Mucosa of descending colon (tissue), 3 donors: ENCODE results near the gene OR4S2. TPM values are rescaled to one million over a fixed set of nuclear protein-coding genes. Genes with fewer than 3 reads are reported as not detected.

Experiments used
- ATAC-seq: fragments of 200-7000 bp; cut with Tn5 transposase; one replicate; pipeline ENCODE4 v1.9.1; 2020; ENCODE audit warnings: mild to moderate bottlenecking, moderate library complexity
- DNase-seq, 3 donors: peaks; one replicate each; pipeline ENCODE4 v3.0.0-alpha.2; 2020
- H3K36me3 ChIP-seq: fragments of 200-600 bp; one replicate; pipeline ENCODE4 v1.8.0; 2021; ENCODE audit warnings: low read depth, mild to moderate bottlenecking
- H3K4me1 ChIP-seq: fragments of 200-600 bp; one replicate; pipeline ENCODE4 v1.8.0; 2021; ENCODE audit warnings: low read depth, mild to moderate bottlenecking
- H3K4me3 ChIP-seq: fragments of 200-600 bp; one replicate; pipeline ENCODE4 v1.8.0; 2021; ENCODE audit warnings: mild to moderate bottlenecking
- H3K9me3 ChIP-seq: fragments of 200-600 bp; one replicate; pipeline ENCODE4 v1.8.0; 2021; ENCODE audit warnings: mild to moderate bottlenecking
- intact Hi-C, 2 donors: fragments of 100-400 bp; cut with DNase I in 1 of 2; cut with micrococcal nuclease in 1 of 2; formaldehyde crosslinking; loops; one replicate each; pipeline versions ENCODE4 v1.11.0 to v1.11.1; 2022; cut with DNase I, micrococcal nuclease
- long read RNA-seq, 2 donors: library from polyadenylated mRNA; unstranded; transcript quantifications; one replicate each; pipeline ENCODE4 v2.0.0, GENCODE V29; 2019 to 2021
- total RNA-seq, 3 donors: library from RNA; stranded (reverse); fragmentation: NEBNext Ultra II Directional in 2 of 3; extraction: Animal tissue kit (Norgen Biotek cat#: 25700) in 2 of 3; gene quantifications; one replicate each; pipeline versions ENCODE4 v1.2.1 to v1.2.4, GENCODE V29; 2021 to 2023
- TF ChIP-seq, protein P1 (sequence below): fragments of 200-600 bp; IDR thresholded peaks from one replicate; pipeline ENCODE4 v1.8.0; 2022; ENCODE audit warnings: antibody characterized with exemption, mild to moderate bottlenecking
- donor health status: DM: no; HTN: no; CAD: no; lungs with moderate emphysema.
- donor health status: DM: no; HTN: no; CAD: no.
- donor health status: DM: no; HTN: yes; CAD: no.

The OR4S2 gene, protein sequence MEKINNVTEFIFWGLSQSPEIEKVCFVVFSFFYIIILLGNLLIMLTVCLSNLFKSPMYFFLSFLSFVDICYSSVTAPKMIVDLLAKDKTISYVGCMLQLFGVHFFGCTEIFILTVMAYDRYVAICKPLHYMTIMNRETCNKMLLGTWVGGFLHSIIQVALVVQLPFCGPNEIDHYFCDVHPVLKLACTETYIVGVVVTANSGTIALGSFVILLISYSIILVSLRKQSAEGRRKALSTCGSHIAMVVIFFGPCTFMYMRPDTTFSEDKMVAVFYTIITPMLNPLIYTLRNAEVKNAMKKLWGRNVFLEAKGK
- not detected for total RNA-seq
- long read RNA-seq, donor 1, result 0 reads
- long read RNA-seq, donor 2, result 0 reads

DNA sequence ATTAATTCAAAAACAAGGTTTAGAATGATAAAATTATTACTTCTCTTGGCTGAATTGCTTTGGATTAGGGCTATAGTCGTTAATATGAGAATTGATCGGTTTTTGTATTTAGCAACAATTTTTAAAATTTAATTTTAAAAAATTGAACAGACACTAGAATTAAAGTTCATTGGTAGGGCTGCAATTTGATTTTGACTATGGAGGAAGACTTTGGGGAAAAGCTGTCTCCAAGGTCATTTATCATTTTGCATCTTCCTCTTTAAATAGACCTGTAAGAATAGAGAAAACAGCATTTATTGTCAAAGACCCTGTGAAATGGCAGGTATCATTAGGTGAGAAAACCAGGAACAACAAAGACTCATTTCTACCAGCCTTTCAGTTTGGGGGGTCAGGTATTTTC, at the start of gene OR4S2:
Gene OR4S2 (plus strand): TSS at position 301 of the 400 bp plus-strand sequence. CDS start 2,577 bp downstream, outside the sequence.
- Histone ChIP-seq H3K36me3 (no peaks in the 10 kb centered on the region), H3K9me3 (peaks cover 51% of the 10 kb centered on the region), H3K4me1 (no peaks in the 10 kb centered on the region), H3K4me3 (no peak within 1 kb of the TSS)
- intact Hi-C loops, result no loop called here
- no peak for DNase-seq
- ATAC-seq, result no peak
- TF ChIP-seq, protein P1, sequence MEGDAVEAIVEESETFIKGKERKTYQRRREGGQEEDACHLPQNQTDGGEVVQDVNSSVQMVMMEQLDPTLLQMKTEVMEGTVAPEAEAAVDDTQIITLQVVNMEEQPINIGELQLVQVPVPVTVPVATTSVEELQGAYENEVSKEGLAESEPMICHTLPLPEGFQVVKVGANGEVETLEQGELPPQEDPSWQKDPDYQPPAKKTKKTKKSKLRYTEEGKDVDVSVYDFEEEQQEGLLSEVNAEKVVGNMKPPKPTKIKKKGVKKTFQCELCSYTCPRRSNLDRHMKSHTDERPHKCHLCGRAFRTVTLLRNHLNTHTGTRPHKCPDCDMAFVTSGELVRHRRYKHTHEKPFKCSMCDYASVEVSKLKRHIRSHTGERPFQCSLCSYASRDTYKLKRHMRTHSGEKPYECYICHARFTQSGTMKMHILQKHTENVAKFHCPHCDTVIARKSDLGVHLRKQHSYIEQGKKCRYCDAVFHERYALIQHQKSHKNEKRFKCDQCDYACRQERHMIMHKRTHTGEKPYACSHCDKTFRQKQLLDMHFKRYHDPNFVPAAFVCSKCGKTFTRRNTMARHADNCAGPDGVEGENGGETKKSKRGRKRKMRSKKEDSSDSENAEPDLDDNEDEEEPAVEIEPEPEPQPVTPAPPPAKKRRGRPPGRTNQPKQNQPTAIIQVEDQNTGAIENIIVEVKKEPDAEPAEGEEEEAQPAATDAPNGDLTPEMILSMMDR, result no peak

DNA sequence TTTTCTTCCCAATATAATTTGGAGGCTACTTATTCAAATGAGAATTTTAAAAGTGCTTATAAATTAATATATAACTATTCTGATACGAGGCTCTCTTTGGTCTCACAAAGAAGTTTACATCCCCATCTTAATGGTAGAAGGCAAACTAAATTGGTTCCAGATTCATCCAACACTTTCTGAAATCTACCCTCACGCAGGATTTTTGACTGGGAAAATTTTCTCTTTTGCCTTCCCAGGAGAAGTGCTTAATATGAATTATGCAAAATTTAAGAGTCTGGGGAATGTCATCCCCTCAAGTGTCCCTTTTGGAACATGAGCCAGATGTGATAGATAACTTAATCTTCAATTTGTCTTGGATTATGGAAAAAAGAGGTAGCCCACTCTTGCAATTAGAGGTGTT, 40.6 kb upstream of the OR4S2 start, which contains the start of gene OR4C11:
Gene OR4C11 (minus strand): TSS at position 101 of the 400 bp plus-strand sequence. CDS start 3,272 bp downstream, outside the sequence.
- no peak for DNase-seq
- no peak for ATAC-seq
- no peaks in the 10 kb centered on the region for H3K36me3 ChIP-seq
- no peaks in the 10 kb centered on the region for H3K4me1 ChIP-seq
- intact Hi-C loops, result no loop called here
- no peak within 1 kb of the TSS for H3K4me3 ChIP-seq
- H3K9me3 ChIP-seq, result peaks cover 45% of the 10 kb centered on the region
- TF ChIP-seq, protein P1, result no peak

DNA sequence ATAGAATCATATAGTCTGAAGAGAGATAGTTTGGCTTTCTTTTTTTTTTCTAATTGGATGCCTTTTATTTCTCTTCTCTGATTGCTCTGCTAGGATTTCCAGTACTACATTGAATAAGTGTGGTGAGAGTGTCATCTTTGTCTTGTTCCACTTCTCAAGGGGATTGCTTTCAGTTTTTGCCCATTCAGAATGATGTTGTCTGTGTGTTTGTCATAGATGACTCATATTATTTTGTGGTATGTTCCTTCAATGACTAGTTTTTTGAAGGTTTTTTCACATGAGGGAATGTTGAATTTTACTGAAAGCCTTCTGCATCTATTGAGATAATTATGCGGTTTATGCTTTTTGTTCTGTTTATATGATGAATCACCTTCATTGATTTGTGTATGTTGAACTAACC, 23.6 kb upstream of the OR4S2 start:
- no peak for ATAC-seq
- no peaks in the 10 kb centered on the region for H3K4me1 ChIP-seq
- intact Hi-C loops, result no loop called here
- TF ChIP-seq, protein P1, result no peak
- no peak overlapping the region for H3K4me3 ChIP-seq
- no peaks in the 10 kb centered on the region for H3K36me3 ChIP-seq
- DNase-seq, result no peak
- H3K9me3 ChIP-seq, result peaks cover 57% of the 10 kb centered on the region

DNA sequence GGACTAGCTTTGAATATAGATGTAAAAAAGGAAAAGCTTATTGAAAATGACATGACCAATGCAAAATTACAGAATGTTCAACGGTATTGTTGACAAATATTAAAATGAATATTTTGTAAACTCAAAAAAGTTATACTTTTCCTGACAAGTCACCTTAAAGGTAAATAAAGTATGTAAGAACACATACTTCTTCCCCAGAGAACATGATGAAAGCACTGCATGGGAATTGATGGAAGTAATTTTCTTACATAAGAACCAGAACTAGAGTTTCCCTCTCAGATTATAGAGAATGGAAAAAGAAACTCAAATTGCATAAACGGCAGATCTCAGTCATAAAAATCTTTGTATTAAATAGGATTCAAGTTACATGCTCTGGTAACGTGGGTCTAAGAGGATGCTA, 13.3 kb upstream of the OR4S2 start, which contains the start of gene OR4P4:
Gene OR4P4 (plus strand): TSS at position 301 of the 400 bp plus-strand sequence.
- Histone ChIP-seq H3K4me3 (no peak within 1 kb of the TSS), H3K36me3 (no peaks in the 10 kb centered on the region), H3K9me3 (peaks cover 48% of the 10 kb centered on the region), H3K4me1 (no peaks in the 10 kb centered on the region)
- intact Hi-C loops, result no loop called here
- ATAC-seq, result no peak
- TF ChIP-seq, protein P1, result no peak
- no peak for DNase-seq

DNA sequence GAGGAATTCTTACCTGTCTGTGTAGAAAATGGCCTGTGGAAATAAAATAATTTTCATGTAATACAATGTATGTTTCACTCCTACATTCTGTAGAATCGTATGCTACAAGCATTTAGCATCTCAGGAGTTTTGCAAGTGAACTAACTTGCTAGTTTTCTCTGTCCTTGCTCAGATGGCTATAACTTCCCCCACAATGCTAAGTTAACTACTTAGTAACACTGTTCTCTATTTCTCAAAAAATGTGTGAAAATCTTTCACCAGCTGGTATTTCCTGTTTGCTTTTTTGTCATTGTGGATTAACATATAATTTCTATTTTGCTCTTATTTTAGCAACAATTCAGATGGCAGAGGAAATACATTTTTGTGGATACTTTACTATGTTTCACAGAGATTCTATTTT, 4.4 kb downstream of the OR4S2 start:
- Histone ChIP-seq H3K36me3 (no peaks in the 10 kb centered on the region), H3K4me3 (no peak overlapping the region), H3K4me1 (no peaks in the 10 kb centered on the region), H3K9me3 (peaks cover 45% of the 10 kb centered on the region)
- intact Hi-C loops, result no loop called here
- ATAC-seq (no peak), DNase-seq (no peak)
- TF ChIP-seq, protein P1, result no peak
